Endodermal cell (in vitro differentiated cells): ENCODE measurements around the gene MMD2. TPM values are rescaled to one million over a fixed set of nuclear protein-coding genes. Genes with fewer than 3 reads are reported as not detected.
A peak's percentile ranks its signal among the peaks of the same experiment; 100 is the strongest.

ENCODE experiments used
- DNase-seq: peaks from one replicate; pipeline ENCODE4 v3.0.0-alpha.2; 2017
- H3K27ac ChIP-seq: 2 replicates; pipeline ENCODE4 v1.5.1; 2013; ENCODE audit warnings: mild to moderate bottlenecking, low read depth, low read length, moderate library complexity
- H3K27me3 ChIP-seq: 2 replicates; pipeline ENCODE4 v1.6.1; 2013; ENCODE audit warnings: mild to moderate bottlenecking, low read length, moderate library complexity; ENCODE audit not compliant: insufficient read depth, control insufficient read depth, poor library complexity, severe bottlenecking
- H3K36me3 ChIP-seq: 2 replicates; pipeline ENCODE4 v1.7.0; 2013; ENCODE audit warnings: mild to moderate bottlenecking, low read length, moderate library complexity; ENCODE audit not compliant: control insufficient read depth, insufficient read depth
- H3K4me1 ChIP-seq: one replicate; pipeline ENCODE4 v1.7.0; 2013; ENCODE audit warnings: low read length; ENCODE audit not compliant: control insufficient read depth, insufficient read depth
- H3K4me3 ChIP-seq: 2 replicates; pipeline ENCODE4 v1.5.1; 2013; ENCODE audit warnings: mild to moderate bottlenecking, low read length, moderate library complexity
- H3K9ac ChIP-seq: 2 replicates; pipeline ENCODE4 v1.6.1; 2013; ENCODE audit warnings: mild to moderate bottlenecking, low read length, moderate library complexity; ENCODE audit not compliant: poor library complexity, severe bottlenecking; ENCODE audit errors: extremely low read depth
- H3K9me3 ChIP-seq: 2 replicates; pipeline ENCODE4 v1.6.1; 2013; ENCODE audit warnings: mild to moderate bottlenecking, low read length, moderate library complexity; ENCODE audit not compliant: control insufficient read depth
- H3K27ac Mint-ChIP-seq: 2 replicates; pipeline ENCODE4 v1.8.0; 2020; ENCODE audit warnings: mixed read lengths
- H3K27me3 Mint-ChIP-seq: 2 replicates; pipeline ENCODE4 v1.8.0; 2021; ENCODE audit warnings: mild to moderate bottlenecking, mixed read lengths; ENCODE audit not compliant: insufficient read depth
- H3K36me3 Mint-ChIP-seq: 2 replicates; pipeline ENCODE4 v1.8.0; 2020; ENCODE audit warnings: low read depth, mixed read lengths
- H3K4me1 Mint-ChIP-seq: 2 replicates; pipeline ENCODE4 v1.8.0; 2020; ENCODE audit warnings: mixed read lengths
- H3K4me3 Mint-ChIP-seq: 2 replicates; pipeline ENCODE4 v1.8.0; 2020; ENCODE audit warnings: mild to moderate bottlenecking, moderate library complexity, mixed read lengths
- H3K9me3 Mint-ChIP-seq: 2 replicates; pipeline ENCODE4 v1.8.0; 2020; ENCODE audit warnings: mild to moderate bottlenecking, mixed read lengths
- WGBS, 2 experiments: methylation state at CpG; one replicate each; pipeline versions ENCODE4 v1.1.5 to v1.1.7; 2013; ENCODE audit warnings: missing lambda C conversion rate in 2 of 2, mixed read lengths in 1 of 2; ENCODE audit not compliant: insufficient coverage in 1 of 2, insufficient read length in 1 of 2; 5-methylcytosine and 5-hydroxymethylcytosine counted together
- total RNA-seq, 2 donors: library from RNA; stranded (reverse); fragmentation: NEBNext Ultra II Directional in 1 of 2; extraction: Animal tissue kit (Norgen Biotek cat#: 25700) in 1 of 2; gene quantifications; 2 replicates in 1 of 2; 3 replicates in 1 of 2; pipeline ENCODE4 v1.2.1, GENCODE V29; 2021
- TF ChIP-seq, protein P1 (sequence below): fragments of 200-600 bp; sonication (generic); conservative IDR thresholded peaks from 2 replicates; pipeline ENCODE4 v1.5.0; 2021; ENCODE audit warnings: antibody characterized with exemption, mild to moderate bottlenecking

MMD2 gene
- total RNA-seq, 2 donors from 2014 or later: 0.15 TPM; not detected in 1

DNA sequence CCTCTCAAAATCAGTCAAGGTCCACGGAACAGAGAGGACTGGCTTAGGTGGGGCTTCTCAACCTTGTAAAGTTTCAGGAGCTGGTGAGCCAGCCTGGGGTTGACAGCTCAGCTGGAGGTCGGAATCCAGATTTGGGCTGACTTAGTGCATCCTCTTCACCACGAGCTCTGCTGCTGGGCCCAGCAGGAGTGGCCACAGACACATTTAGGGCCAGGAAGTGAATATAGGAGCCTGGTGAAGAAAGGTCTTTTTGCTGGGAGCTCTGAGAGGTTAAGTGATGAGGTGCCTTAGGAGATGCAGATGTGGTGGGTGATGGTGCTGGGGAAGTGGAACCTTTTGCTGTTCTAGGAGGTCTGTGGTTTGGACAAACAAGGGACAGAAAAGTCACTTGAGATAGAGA, 39.3 kb upstream of the MMD2 start:
- Mint-ChIP-seq H3K27me3 (no peaks in the 10 kb centered on the region), H3K9me3 (no peaks in the 10 kb centered on the region), H3K36me3 (peaks cover 66% of the 10 kb centered on the region), H3K27ac (no peak overlapping the region), H3K4me1 (no peaks in the 10 kb centered on the region), H3K4me3 (no peak overlapping the region)
- H3K9ac ChIP-seq: no peak overlapping the region
- no peak overlapping the region for H3K4me3 ChIP-seq
- TF ChIP-seq, protein P1, sequence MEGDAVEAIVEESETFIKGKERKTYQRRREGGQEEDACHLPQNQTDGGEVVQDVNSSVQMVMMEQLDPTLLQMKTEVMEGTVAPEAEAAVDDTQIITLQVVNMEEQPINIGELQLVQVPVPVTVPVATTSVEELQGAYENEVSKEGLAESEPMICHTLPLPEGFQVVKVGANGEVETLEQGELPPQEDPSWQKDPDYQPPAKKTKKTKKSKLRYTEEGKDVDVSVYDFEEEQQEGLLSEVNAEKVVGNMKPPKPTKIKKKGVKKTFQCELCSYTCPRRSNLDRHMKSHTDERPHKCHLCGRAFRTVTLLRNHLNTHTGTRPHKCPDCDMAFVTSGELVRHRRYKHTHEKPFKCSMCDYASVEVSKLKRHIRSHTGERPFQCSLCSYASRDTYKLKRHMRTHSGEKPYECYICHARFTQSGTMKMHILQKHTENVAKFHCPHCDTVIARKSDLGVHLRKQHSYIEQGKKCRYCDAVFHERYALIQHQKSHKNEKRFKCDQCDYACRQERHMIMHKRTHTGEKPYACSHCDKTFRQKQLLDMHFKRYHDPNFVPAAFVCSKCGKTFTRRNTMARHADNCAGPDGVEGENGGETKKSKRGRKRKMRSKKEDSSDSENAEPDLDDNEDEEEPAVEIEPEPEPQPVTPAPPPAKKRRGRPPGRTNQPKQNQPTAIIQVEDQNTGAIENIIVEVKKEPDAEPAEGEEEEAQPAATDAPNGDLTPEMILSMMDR: no peak
- peaks cover 65% of the 10 kb centered on the region for H3K36me3 ChIP-seq
- DNase-seq: no peak
- H3K9me3 ChIP-seq: no peaks in the 10 kb centered on the region
- H3K27me3 ChIP-seq: no peaks in the 10 kb centered on the region
- no peak overlapping the region for H3K27ac ChIP-seq
- no peaks in the 10 kb centered on the region for H3K4me1 ChIP-seq
- WGBS, 2 experiments: 88 to 95% methylated on average over 2 to 3 of the region's 3 CpGs

- Mint-ChIP-seq H3K36me3 (peaks cover 74% of the 10 kb centered on the region), H3K4me3 (no peak overlapping the region), H3K9me3 (no peaks in the 10 kb centered on the region), H3K27me3 (no peaks in the 10 kb centered on the region), H3K27ac (no peak overlapping the region), H3K4me1 (no peaks in the 10 kb centered on the region)
- Histone ChIP-seq H3K9ac (no peak overlapping the region), H3K36me3 (peaks cover 70% of the 10 kb centered on the region), H3K4me1 (no peaks in the 10 kb centered on the region), H3K9me3 (no peaks in the 10 kb centered on the region), H3K27me3 (no peaks in the 10 kb centered on the region), H3K4me3 (no peak overlapping the region), H3K27ac (no peak overlapping the region)
- TF ChIP-seq, protein P1: peak; percentile 36
- DNase-seq: peak; percentile 61
- WGBS, 2 experiments: 94% methylated on average over 7 of the region's 7 CpGs
These were observed 37.8 kb upstream of the MMD2 start for GRCh38 chr7:4996696-4997222.

DNA sequence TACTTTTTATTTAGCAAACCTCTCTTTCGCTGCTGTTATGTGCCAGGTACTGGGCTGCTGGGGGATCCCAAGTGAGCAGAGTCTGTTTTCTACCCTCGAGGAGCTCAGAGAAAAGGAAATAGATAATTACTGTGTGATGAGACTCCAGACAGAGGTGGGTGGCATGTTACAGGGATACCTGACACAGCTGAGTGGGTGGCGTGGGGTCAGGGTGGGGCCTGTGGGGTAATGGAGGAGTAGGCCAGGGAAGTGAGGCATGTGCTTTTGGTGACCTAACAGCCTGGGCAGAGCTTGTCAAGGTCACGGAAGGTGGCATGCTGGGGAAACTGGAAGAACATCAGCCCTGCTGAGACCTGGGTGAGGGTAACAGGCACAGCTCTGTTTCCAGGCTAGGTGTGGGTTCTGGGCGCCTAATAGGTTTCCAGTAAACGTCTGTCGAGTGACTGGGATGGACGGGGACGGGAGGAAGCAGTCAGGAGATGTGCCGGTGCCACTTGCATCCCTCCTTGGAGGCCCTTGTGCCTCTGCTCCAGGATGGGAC, 36.5 kb upstream of the MMD2 start:
- TF ChIP-seq, protein P1: no peak
- no peak for DNase-seq
- no peaks in the 10 kb centered on the region for H3K9me3 Mint-ChIP-seq
- 94 to 96% methylated on average over 8 to 10 of the region's 10 CpGs for WGBS, 2 experiments
- Histone ChIP-seq H3K4me1 (no peaks in the 10 kb centered on the region), H3K9ac (no peak overlapping the region), H3K27me3 (no peaks in the 10 kb centered on the region), H3K27ac (no peak overlapping the region), H3K36me3 (peaks cover 73% of the 10 kb centered on the region), H3K4me3 (no peak overlapping the region), H3K9me3 (no peaks in the 10 kb centered on the region)
- no peaks in the 10 kb centered on the region for H3K4me1 Mint-ChIP-seq
- no peaks in the 10 kb centered on the region for H3K27me3 Mint-ChIP-seq
- H3K36me3 Mint-ChIP-seq: peaks cover 73% of the 10 kb centered on the region
- no peak overlapping the region for H3K27ac Mint-ChIP-seq
- no peak overlapping the region for H3K4me3 Mint-ChIP-seq
